Spleen (tissue), 11 donors: ENCODE results near the gene CDKL2. TPM values are rescaled to one million over a fixed set of nuclear protein-coding genes. Genes with fewer than 3 reads are reported as not detected.
"Not testable (repeated sequence)": the region's sequence is repeated elsewhere in the genome, so short reads cannot be mapped to it uniquely, and the experiment has no call there.

ENCODE experiments used
- DNase-seq: peaks from one replicate; pipeline ENCODE4 v3.0.0-alpha.2; 2020
- H3K27ac ChIP-seq, 8 donors: fragments of 200-600 bp; sonication (generic) in 7 of 8; 1 replicate in 4 of 8; 2 replicates in 4 of 8; pipeline versions ENCODE4 v1.5.0 to v1.8.0; 2016 to 2021; ENCODE audit warnings: inconsistent platforms in 4 of 8, mild to moderate bottlenecking in 4 of 8, moderate library complexity in 1 of 8
- H3K27me3 ChIP-seq, 7 donors: fragments of 200-600 bp; sonication (generic) in 6 of 7; replicated peaks in 1 of 7; 1 replicate in 4 of 7; 2 replicates in 3 of 7; pipeline versions ENCODE4 v1.5.0 to v1.8.0; 2016 to 2021; ENCODE audit warnings: inconsistent platforms in 3 of 7, mild to moderate bottlenecking in 1 of 7
- H3K36me3 ChIP-seq, 6 donors: fragments of 200-600 bp; sonication (generic) in 5 of 6; 1 replicate in 4 of 6; 2 replicates in 2 of 6; pipeline versions ENCODE4 v1.5.0 to v1.8.0; 2016 to 2021; ENCODE audit warnings: inconsistent platforms in 2 of 6
- H3K4me1 ChIP-seq, 6 donors: fragments of 200-600 bp; sonication (generic) in 5 of 6; 1 replicate in 3 of 6; 2 replicates in 3 of 6; pipeline versions ENCODE4 v1.5.0 to v1.8.0; 2016 to 2021; ENCODE audit warnings: inconsistent platforms in 3 of 6
- H3K4me3 ChIP-seq, 8 donors: fragments of 200-600 bp; sonication (generic) in 7 of 8; 1 replicate in 4 of 8; 2 replicates in 4 of 8; pipeline versions ENCODE4 v1.5.0 to v1.8.0; 2016 to 2021; ENCODE audit warnings: inconsistent platforms in 4 of 8, mild to moderate bottlenecking in 4 of 8, moderate library complexity in 2 of 8
- H3K9me3 ChIP-seq, 8 donors: fragments of 200-600 bp; sonication (generic) in 7 of 8; 1 replicate in 4 of 8; 2 replicates in 4 of 8; pipeline versions ENCODE4 v1.5.0 to v1.8.0; 2016 to 2021; ENCODE audit warnings: inconsistent platforms in 4 of 8
- CTCF ChIP-seq, 11 experiments: fragments of 200-600 bp in 7 of 11; fragments of 450-650 bp in 4 of 11; sonication (generic) in 4 of 11; IDR thresholded peaks in 8 of 11; conservative IDR thresholded peaks in 3 of 11; 1 replicate in 7 of 11; 2 replicates in 4 of 11; pipeline versions ENCODE4 v1.4.0 to v1.8.0; 2016 to 2021; ENCODE audit warnings: antibody characterized with exemption in 11 of 11, inconsistent platforms in 4 of 11, mild to moderate bottlenecking in 1 of 11
- POLR2A ChIP-seq, 3 donors: fragments of 450-650 bp; IDR thresholded peaks; one replicate each; pipeline ENCODE4 v1.5.1; 2017; ENCODE audit warnings: antibody characterized with exemption in 3 of 3, mild to moderate bottlenecking in 1 of 3
- POLR2AphosphoS5 ChIP-seq, 3 donors: sonication (generic); formaldehyde crosslinking; IDR thresholded peaks; one replicate each; pipeline ENCODE4 v1.5.1; 2017; ENCODE audit warnings: antibody characterized with exemption in 3 of 3
- WGBS, 5 donors: extraction: QIAGEN DNeasy Blood & Tissue Kit in 3 of 5; methylation state at CpG; one replicate each; pipeline versions ENCODE4 v1.1.5 to v1.1.7; 2013 to 2018; 5-methylcytosine and 5-hydroxymethylcytosine counted together
- intact Hi-C: fragments of 100-400 bp; cut with DNase I; formaldehyde crosslinking; loops from one replicate; pipeline ENCODE4 v1.15.0; 2023; ENCODE audit warnings: low total_unique reads
- polyA plus RNA-seq, 3 donors: library from polyadenylated mRNA; stranded (reverse); fragments of 200-250 nt; gene quantifications; one replicate each; pipeline ENCODE4 v1.2.1, GENCODE V29; 2013
- total RNA-seq, 7 donors: library from RNA; depleted of rRNA in 3 of 7; stranded (reverse); fragments of >200 nt in 3 of 7; fragmentation: NEBNext Ultra II Directional in 4 of 7; extraction: Animal tissue kit (Norgen Biotek cat#: 25700) in 4 of 7; gene quantifications; one replicate each; pipeline versions ENCODE4 v1.1.0 to v1.2.1, GENCODE V29; 2016 to 2021
- donor health status: healthy with polysubstance abuse.
- donor health status: DM: no; HTN: no; CAD: no; lungs with moderate emphysema.
- donor health status: DM: no; HTN: no; CAD: no.
- donor health status: Bipolar disorder and iron deficiency.
- donor health status: healthy.
- donor health status: DM: no; HTN: no; CAD: no.
- donor health status: DM: yes; HTN: yes; CAD: no.

CDKL2 gene
- total and polyA plus RNA-seq, 10 donors, result 0.03 to 0.40 (median 0.27) TPM; not detected in 3

DNA sequence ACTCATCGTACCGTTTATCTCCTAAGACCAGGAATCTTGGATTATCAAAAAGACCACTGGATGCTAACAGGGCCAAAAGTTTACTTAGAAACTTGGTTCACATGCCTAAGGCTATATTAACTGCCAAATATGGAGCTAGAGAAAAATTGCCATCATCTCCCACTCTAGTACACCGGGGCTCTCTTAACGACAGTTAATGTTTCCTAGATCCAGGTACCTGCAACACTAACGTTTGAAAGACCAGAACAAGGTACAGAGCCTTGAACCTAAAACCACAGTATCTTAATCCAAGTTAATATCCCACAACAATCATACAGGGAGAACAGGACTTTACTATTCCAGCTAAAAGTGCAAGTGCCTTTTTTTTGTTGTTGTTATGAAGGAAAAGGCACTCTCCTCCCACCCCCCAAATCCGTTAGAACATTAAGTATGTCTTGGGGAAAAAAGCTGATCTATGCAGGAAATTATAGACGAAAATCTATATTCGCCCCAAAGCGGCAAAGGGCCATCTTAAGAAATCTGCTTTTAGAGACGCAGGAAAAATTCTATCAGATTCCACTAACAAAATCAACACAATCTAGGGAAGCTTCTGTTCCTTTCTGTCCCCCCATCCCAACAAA lies 41.6 kb upstream of the CDKL2 start:
- no peak for DNase-seq
- Histone ChIP-seq H3K4me1 (peaks cover 39 to 64% (median 57%) of the 10 kb centered on the region in 6 donors), H3K9me3 (no peaks in the 10 kb centered on the region), H3K27ac (peak overlapping the region; percentile 97 to 100 (median 98)), H3K36me3 (no peaks in the 10 kb centered on the region), H3K27me3 (no peaks in the 10 kb centered on the region), H3K4me3 (peak overlapping the region; percentile 75 to 96 (median 87))
- intact Hi-C loops, result loop anchor here (5.0 kb wide), 1 partner anchor 50 kb away; the partner anchor contains the start of gene USO1
- 9 to 19% (median 14%) methylated on average over 10 of the region's 10 CpGs for WGBS, 5 donors
- no peak for TF ChIP-seq CTCF (IDR thresholded peaks at IDR 0.05 in 8 of 11, conservative IDR thresholded peaks at IDR 0.05 in 3 of 11)
- no peak for TF ChIP-seq POLR2A (IDR thresholded peaks at IDR 0.05)
- no peak for TF ChIP-seq POLR2AphosphoS5 (IDR thresholded peaks at IDR 0.05)

DNA sequence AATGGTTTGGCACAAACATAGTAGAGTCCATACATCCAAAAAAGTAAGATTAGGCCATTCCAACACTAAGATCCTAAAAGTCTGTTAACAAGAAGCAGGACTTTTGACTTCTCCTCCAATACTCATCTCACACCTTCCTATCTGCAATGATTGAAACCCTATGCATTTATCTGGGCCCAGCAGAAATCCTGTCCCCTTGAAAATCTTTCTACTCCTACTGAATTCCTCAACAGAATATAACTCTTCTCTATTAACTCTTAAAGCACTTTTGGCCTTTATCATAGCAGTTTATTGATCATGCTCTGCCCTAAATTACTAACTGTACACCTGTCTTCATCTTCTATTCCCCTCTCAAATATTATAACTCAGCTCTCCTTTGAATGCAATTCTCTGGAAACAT lies 38.3 kb upstream of the CDKL2 start:
- H3K4me3 ChIP-seq, result no peak overlapping the region
- intact Hi-C loops, result no loop called here
- H3K27me3 ChIP-seq, result no peaks in the 10 kb centered on the region
- no peaks in the 10 kb centered on the region for H3K9me3 ChIP-seq
- no peak for DNase-seq
- H3K27ac ChIP-seq, result no peak overlapping the region
- no peak for TF ChIP-seq POLR2A (IDR thresholded peaks at IDR 0.05)
- TF ChIP-seq POLR2AphosphoS5 (IDR thresholded peaks at IDR 0.05), result no peak
- no peak for TF ChIP-seq CTCF (IDR thresholded peaks at IDR 0.05 in 8 of 11, conservative IDR thresholded peaks at IDR 0.05 in 3 of 11)
- peaks cover 0 to 3% (median 0%) of the 10 kb centered on the region in 6 donors for H3K36me3 ChIP-seq
- peaks cover 44 to 86% (median 75%) of the 10 kb centered on the region in 6 donors for H3K4me1 ChIP-seq

DNA sequence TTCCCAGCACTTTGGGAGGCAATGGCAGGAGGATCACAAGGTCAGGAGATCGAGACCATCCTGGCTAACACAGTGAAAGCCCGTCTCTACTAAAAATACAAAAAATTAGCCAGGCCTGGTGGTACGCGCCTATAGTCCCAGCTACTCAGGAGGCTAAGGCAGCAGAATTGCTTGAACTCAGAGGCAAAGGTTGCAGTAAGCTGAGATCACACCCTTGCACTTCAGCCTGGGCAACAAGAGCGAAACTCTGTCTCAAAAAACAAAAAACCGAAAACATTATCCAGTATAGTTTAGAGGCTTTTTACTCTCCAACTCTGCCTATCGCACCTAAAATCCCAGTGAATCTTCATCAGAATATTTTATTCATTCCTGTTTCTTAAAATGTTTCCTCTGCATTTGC lies 37.3 kb upstream of the CDKL2 start:
- H3K27me3 ChIP-seq, H3K4me3 ChIP-seq, intact Hi-C loops, H3K27ac ChIP-seq, DNase-seq, H3K36me3 ChIP-seq, H3K9me3 ChIP-seq: not testable (repeated sequence)
- H3K4me1 ChIP-seq, result peaks cover 44 to 93% (median 80%) of the 10 kb centered on the region in 6 donors
- 77 to 89% (median 85%) methylated on average over 7 of the region's 7 CpGs for WGBS, 5 donors

GRCh38 chr4:75666299-75666698 lies 36.0 kb upstream of the CDKL2 start:
- H3K27ac ChIP-seq, result no peak overlapping the region
- no peak for DNase-seq
- 66 to 71% (median 70%) methylated on average over 4 of the region's 4 CpGs for WGBS, 5 donors
- TF ChIP-seq POLR2AphosphoS5 (IDR thresholded peaks at IDR 0.05), result no peak
- no peak for TF ChIP-seq CTCF (IDR thresholded peaks at IDR 0.05 in 8 of 11, conservative IDR thresholded peaks at IDR 0.05 in 3 of 11)
- TF ChIP-seq POLR2A (IDR thresholded peaks at IDR 0.05), result no peak
- H3K4me1 ChIP-seq, result peaks cover 38 to 89% (median 73%) of the 10 kb centered on the region in 6 donors
- peaks cover 0 to 23% (median 6%) of the 10 kb centered on the region in 6 donors for H3K36me3 ChIP-seq
- H3K27me3 ChIP-seq, result no peaks in the 10 kb centered on the region
- intact Hi-C loops, result no loop called here
- no peak overlapping the region for H3K4me3 ChIP-seq
- H3K9me3 ChIP-seq, result no peaks in the 10 kb centered on the region

- DNase-seq, H3K4me3 ChIP-seq, H3K27me3 ChIP-seq, H3K27ac ChIP-seq, H3K9me3 ChIP-seq, intact Hi-C loops: not testable (repeated sequence)
- Histone ChIP-seq H3K4me1 (peaks cover 27 to 80% (median 56%) of the 10 kb centered on the region in 6 donors), H3K36me3 (peaks cover 0 to 39% (median 19%) of the 10 kb centered on the region in 6 donors)
- WGBS, 5 donors, result 95 to 99% (median 97%) methylated on average over 3 of the region's 3 CpGs
Observed at GRCh38 chr4:75664604-75665003, 34.3 kb upstream of the CDKL2 start.
